GF-D8 (cell line): ENCODE measurements around the gene BPIFB3.
"Not testable (repeated sequence)": the region's sequence is repeated elsewhere in the genome, so short reads cannot be mapped to it uniquely, and the experiment has no call there.

ENCODE experiments used
- DNase-seq: peaks from one replicate; lab custom pipeline; 2025; lab: John Stamatoyannopoulos, UW

BPIFB3 gene

DNA sequence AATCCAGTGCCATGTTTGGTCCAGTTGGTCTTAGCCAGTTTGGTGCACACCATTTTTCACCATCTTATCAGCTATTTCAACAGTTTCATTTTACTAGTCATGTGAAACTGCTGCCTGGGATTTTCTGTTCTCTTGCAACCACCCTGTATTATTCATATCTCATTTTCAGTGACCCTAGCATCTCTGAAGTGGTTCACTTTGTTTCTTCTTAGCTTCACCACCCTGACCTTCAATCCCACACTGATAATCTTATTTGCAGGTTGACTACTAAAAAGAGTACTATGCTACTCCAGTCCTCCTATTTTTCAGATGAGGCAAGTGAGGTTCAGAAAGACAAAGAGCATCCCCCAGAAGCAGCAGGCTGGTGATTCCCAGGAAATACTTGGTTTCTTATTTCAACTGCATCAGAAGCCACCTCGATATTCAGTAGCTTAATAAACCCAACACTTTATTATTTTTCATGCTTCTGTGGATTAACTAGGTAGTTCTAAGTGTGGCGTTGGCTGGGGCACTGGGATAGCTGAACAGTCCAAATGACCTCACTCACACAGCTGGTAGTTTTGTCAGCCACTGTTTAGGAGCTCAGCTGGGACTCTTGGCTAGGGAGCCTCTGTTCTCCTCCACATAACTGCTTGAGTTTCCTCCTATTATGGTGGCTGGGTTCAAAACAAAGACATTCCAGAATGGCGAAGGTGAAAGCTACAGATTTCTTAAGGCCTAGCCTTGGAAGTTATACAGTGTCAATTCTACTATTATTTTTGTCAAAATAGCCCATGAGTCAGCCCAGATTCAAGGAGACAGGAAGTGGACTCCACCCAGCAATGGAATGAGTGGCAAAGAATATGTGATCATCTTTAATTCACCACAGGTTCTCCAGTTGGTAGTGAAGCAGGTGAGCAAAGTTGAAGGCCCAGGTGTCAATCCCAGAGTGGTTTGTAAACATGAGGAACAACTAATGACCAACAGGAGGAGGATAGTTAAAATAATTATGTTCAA is 66.3 kb downstream of the BPIFB3 start:
- no peak for DNase-seq

DNA sequence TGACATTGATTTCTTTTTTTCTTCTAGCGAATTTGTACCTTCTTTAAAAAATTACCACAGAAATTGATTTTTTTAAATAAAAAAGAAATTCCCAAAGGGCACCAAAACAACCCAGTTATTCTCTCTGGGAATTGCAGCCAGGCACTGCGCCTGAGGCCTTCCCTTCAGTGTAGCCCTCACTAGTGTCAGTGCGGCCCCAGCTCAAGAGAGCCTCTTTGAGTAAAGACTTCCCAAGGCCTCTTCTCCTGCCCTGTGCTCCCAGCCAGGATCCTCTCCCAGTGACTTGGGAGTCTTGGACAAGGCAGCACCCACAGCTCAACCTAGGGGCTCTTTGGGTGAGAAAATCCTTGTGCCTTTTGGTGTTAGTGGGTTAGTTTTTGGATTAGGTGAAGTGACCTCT is 67.2 kb downstream of the BPIFB3 start:
- DNase-seq = no peak

DNA sequence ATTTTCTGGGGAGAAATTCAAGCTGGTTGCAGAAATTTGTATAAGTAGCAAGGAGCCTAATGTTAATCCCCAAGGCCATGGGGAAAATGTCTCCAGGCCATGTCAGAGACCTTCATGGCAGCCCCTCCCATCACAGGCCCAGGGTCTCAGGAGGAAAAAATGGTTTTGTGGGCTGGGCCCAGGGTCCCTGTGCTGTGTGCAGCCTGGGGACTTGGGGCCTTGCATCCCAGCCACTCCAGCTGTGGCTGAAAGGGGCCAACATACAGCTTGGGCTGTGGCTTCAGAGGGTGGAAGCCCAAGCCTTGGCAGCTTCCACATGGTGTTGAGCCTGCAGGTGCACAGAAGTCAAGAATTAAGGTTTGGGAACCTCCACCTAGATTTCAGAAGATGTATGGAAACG is 68.6 kb downstream of the BPIFB3 start:
- DNase-seq = not testable (repeated sequence)
